Esophagus muscularis mucosa (tissue), 4 donors: ENCODE data around the gene ABHD17A. TPM values are rescaled to one million over a fixed set of nuclear protein-coding genes. Genes with fewer than 3 reads are reported as not detected.

Experiments
- DNase-seq: peaks from one replicate; pipeline ENCODE4 v3.0.0-alpha.2; 2017; ENCODE audit errors: extremely low spot score
- H3K27ac ChIP-seq, 4 donors: fragments of 200-600 bp; sonication (generic); replicated peaks in 1 of 4; 1 replicate in 3 of 4; 2 replicates in 1 of 4; pipeline ENCODE4 v1.5.1; 2016 to 2019; ENCODE audit warnings: mild to moderate bottlenecking in 1 of 4
- H3K27me3 ChIP-seq, 4 donors: fragments of 200-600 bp; sonication (generic); one replicate each; pipeline versions ENCODE4 v1.5.1 to v1.6.0; 2016 to 2019
- H3K36me3 ChIP-seq, 4 donors: fragments of 200-600 bp; sonication (generic); one replicate each; pipeline ENCODE4 v1.5.1; 2016 to 2019
- H3K4me1 ChIP-seq, 4 donors: fragments of 200-600 bp; sonication (generic); one replicate each; pipeline ENCODE4 v1.5.1; 2016 to 2019
- H3K4me3 ChIP-seq, 4 donors: fragments of 200-600 bp; sonication (generic); 1 replicate in 2 of 4; 2 replicates in 2 of 4; pipeline ENCODE4 v1.5.1; 2016 to 2019; ENCODE audit warnings: mild to moderate bottlenecking in 4 of 4, moderate library complexity in 1 of 4
- H3K9me3 ChIP-seq, 4 donors: fragments of 200-600 bp; sonication (generic); 1 replicate in 3 of 4; 2 replicates in 1 of 4; pipeline ENCODE4 v1.5.1; 2016 to 2019
- EP300 ChIP-seq: sonication (generic); formaldehyde crosslinking; IDR thresholded peaks from one replicate; pipeline ENCODE4 v1.6.1; 2017; ENCODE audit warnings: antibody characterized with exemption
- POLR2A ChIP-seq: fragments of 450-650 bp; IDR thresholded peaks from one replicate; pipeline ENCODE4 v1.6.1; 2017; ENCODE audit warnings: antibody characterized with exemption, moderate library complexity, mild to moderate bottlenecking, low read depth
- POLR2AphosphoS5 ChIP-seq, 2 donors: sonication (generic); formaldehyde crosslinking; IDR thresholded peaks; one replicate each; pipeline ENCODE4 v1.6.1; 2017; ENCODE audit warnings: antibody characterized with exemption in 2 of 2
- WGBS: methylation state at CpG from one replicate; pipeline ENCODE4 v1.1.5; 2018; 5-methylcytosine and 5-hydroxymethylcytosine counted together
- intact Hi-C: fragments of 100-400 bp; cut with DNase I; formaldehyde crosslinking; loops from one replicate; pipeline ENCODE4 v1.15.1; 2023
- total RNA-seq, 4 donors: library from RNA; depleted of rRNA; stranded (reverse); fragments of >200 nt; gene quantifications; one replicate each; pipeline versions ENCODE4 v1.1.0 to v1.2.1, GENCODE V29; 2016
- TF ChIP-seq, protein P1 (sequence below), 3 experiments: fragments of 200-600 bp in 2 of 3; fragments of 450-650 bp in 1 of 3; sonication (generic) in 2 of 3; IDR thresholded peaks; one replicate each; pipeline ENCODE4 v1.5.1; 2017 to 2019; ENCODE audit warnings: antibody characterized with exemption in 3 of 3, mild to moderate bottlenecking in 2 of 3, moderate library complexity in 1 of 3

The ABHD17A gene
- total RNA-seq, 4 donors from 2014 or later, result 89.7 to 125 (median 102) TPM

DNA sequence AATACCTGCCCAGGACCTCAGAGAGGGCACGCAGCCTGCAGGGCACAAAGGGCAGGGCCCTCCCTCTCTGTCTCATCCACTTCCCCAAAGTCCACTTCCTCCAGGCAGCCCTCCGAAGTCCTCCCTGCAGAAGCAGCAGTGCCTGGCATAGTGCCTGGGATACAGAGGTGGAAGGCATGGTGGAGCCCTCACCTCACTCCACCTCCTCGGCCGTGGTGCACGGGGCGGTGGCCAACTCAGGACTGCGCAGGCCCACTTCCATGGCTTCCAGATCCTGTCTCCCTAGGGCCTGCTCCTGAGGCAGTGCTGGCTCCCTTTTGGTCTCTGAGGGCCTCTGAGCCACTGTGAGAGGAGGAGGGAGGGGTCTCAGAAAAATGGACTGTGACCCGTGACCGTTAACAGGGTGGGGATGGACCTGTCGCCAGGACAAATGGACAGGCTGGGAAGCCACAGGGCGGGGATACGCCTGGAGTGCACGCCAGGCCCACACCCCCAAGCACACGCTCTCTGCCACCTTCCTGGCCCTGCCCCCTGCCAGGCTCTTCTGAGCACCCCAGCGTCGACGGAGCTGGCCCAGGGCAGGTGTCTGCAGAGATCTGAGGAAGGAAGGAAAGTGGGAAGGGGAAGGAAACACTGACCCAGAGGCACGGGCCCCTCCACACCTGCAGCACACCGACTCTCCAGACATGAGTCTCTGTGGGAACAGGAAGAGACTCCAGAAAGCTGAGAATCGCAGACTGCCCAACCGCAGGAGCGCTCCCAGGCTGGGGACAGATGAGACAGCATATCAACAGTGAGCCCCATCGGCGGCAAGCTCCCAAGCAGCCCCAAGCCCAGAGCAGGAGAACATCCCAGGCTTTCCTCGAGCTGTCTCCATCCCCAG is 45.4 kb downstream of the ABHD17A start:
- intact Hi-C loops, result no loop called here
- 79% methylated on average over 21 of the region's 25 CpGs for WGBS

DNA sequence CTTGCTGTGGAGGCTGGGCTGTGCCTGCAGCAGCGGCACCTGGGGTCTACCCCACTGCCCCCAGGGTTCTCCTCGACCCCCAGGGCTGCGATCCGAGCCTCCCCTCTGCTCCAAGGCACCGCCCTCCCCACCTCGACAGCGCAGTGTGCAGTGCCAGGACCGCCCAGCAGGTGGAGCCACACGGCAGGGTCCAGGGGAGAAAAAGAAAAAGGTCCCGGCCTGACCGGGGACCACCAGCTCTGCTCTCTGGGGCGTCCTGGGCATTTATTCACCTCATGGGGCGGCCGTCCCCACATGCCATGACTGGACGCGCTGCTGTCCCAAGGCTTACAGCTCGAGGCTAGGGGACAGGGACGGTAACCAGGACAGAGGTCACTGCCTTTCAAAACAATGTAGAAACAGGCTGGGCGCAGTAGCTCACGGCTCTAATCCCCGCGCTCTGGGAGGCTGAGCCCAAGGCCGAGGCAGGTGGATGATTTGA is 47.6 kb downstream of the ABHD17A start:
- Histone ChIP-seq H3K27me3 (no peaks in the 10 kb centered on the region), H3K4me3 (no peak overlapping the region), H3K27ac (no peak overlapping the region), H3K36me3 (peaks cover 0 to 17% (median 3%) of the 10 kb centered on the region in 4 donors), H3K9me3 (no peaks in the 10 kb centered on the region), H3K4me1 (peaks cover 53 to 89% (median 70%) of the 10 kb centered on the region in 4 donors)
- intact Hi-C loops, result no loop called here
- TF ChIP-seq, protein P1, sequence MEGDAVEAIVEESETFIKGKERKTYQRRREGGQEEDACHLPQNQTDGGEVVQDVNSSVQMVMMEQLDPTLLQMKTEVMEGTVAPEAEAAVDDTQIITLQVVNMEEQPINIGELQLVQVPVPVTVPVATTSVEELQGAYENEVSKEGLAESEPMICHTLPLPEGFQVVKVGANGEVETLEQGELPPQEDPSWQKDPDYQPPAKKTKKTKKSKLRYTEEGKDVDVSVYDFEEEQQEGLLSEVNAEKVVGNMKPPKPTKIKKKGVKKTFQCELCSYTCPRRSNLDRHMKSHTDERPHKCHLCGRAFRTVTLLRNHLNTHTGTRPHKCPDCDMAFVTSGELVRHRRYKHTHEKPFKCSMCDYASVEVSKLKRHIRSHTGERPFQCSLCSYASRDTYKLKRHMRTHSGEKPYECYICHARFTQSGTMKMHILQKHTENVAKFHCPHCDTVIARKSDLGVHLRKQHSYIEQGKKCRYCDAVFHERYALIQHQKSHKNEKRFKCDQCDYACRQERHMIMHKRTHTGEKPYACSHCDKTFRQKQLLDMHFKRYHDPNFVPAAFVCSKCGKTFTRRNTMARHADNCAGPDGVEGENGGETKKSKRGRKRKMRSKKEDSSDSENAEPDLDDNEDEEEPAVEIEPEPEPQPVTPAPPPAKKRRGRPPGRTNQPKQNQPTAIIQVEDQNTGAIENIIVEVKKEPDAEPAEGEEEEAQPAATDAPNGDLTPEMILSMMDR (IDR thresholded peaks at IDR 0.05), result peak; percentile 65 to 94 (median 70)
- TF ChIP-seq POLR2AphosphoS5 (IDR thresholded peaks at IDR 0.05), result no peak
- 43% methylated on average over 16 of the region's 23 CpGs for WGBS
- DNase-seq, result no peak

More for the DNA sequence above, 45.4 kb downstream of the ABHD17A start:
- no peaks in the 10 kb centered on the region for H3K9me3 ChIP-seq
- peak overlapping the region in 2 of 4 donors; percentile 7 to 41 for H3K27ac ChIP-seq
- H3K4me1 ChIP-seq, result peaks cover 63 to 94% (median 79%) of the 10 kb centered on the region in 4 donors
- no peaks in the 10 kb centered on the region for H3K27me3 ChIP-seq
- TF ChIP-seq, protein P1 (IDR thresholded peaks at IDR 0.05), result no peak
- TF ChIP-seq POLR2A, result no peak
- TF ChIP-seq POLR2AphosphoS5 (IDR thresholded peaks at IDR 0.05), result no peak
- no peak for TF ChIP-seq EP300
- peaks cover 0 to 34% (median 7%) of the 10 kb centered on the region in 4 donors for H3K36me3 ChIP-seq
- no peak for DNase-seq
- H3K4me3 ChIP-seq, result peak overlapping the region in 1 of 4 donors; percentile 23

DNA sequence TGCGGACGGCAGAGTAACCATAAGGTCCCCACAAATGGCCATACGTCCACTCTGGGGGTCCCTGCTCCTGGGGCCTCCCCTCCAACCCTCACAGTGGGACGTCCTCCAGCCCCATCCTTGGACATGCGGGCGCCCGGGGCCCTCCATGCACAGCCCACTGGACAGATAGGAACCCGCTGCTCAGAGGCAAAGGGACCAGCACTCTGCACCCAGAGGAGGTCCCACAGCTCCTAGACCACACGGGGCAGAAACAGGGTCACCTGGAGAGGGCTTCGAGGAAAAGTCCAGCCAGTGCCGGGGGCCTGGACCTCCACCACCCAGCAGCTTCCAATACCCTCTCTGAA is 48.1 kb downstream of the ABHD17A start:
- DNase-seq, result no peak
- Histone ChIP-seq H3K36me3 (peaks cover 0 to 17% (median 5%) of the 10 kb centered on the region in 4 donors), H3K4me3 (no peak overlapping the region), H3K9me3 (no peaks in the 10 kb centered on the region), H3K27ac (no peak overlapping the region), H3K27me3 (no peaks in the 10 kb centered on the region), H3K4me1 (peaks cover 49 to 85% (median 66%) of the 10 kb centered on the region in 4 donors)
- WGBS, result 83% methylated on average over 2 of the region's 11 CpGs
- intact Hi-C loops, result no loop called here
- TF ChIP-seq, protein P1 (IDR thresholded peaks at IDR 0.05), result no peak
- TF ChIP-seq POLR2AphosphoS5 (IDR thresholded peaks at IDR 0.05), result no peak
- no peak for TF ChIP-seq POLR2A
- TF ChIP-seq EP300, result no peak

DNA sequence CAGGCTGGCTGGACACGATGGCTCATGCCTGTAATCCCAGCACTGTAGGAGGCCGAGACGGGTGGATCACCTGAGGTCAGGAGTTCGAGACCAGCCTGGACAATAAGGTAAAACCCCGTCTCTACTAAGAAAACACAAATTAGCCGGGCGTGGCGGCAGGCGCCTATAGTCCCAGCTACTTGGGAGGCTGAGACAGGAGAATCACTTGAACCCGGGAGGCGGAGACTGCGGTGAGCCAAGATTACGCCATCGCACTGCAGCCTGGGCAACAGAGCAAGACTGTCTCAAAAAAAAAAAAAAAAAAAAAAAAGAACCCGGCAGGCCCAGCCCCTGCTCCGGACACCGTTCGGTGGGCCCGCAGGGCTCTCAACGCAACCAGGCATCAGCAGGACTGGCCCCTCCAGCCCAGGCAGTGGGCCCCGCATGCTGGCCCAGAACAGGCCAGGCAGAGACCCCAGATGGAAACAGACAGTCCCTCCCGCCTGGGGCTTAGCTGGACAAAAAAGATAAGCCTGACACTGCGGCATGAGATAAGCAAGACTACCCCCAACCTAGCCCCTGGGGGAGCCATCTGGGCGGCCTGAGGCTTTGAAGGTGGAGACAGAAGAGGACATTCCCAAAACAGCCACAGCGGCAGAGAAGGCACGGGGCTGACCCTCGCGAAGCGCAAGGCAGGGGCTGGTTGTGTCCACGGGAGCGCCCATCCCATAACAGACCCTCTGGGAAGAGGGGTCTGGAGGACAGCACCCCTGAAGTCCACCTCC is 48.7 kb downstream of the ABHD17A start:
- TF ChIP-seq EP300, result no peak
- TF ChIP-seq POLR2AphosphoS5 (IDR thresholded peaks at IDR 0.05), result no peak
- TF ChIP-seq, protein P1 (IDR thresholded peaks at IDR 0.05), result no peak
- TF ChIP-seq POLR2A, result no peak
- Histone ChIP-seq H3K4me3 (no peak overlapping the region), H3K9me3 (no peaks in the 10 kb centered on the region), H3K27ac (no peak overlapping the region), H3K4me1 (peaks cover 47 to 79% (median 60%) of the 10 kb centered on the region in 4 donors), H3K27me3 (no peaks in the 10 kb centered on the region), H3K36me3 (peaks cover 0 to 17% (median 6%) of the 10 kb centered on the region in 4 donors)
- no peak for DNase-seq
- WGBS, result 86% methylated on average over 30 of the region's 31 CpGs
- intact Hi-C loops, result no loop called here
